Measurements from ENCODE around the gene PRLHR.
"Not testable (repeated sequence)": the region's sequence is repeated elsewhere in the genome, so short reads cannot be mapped to it uniquely, and the experiment has no call there.

The PRLHR gene

DNA sequence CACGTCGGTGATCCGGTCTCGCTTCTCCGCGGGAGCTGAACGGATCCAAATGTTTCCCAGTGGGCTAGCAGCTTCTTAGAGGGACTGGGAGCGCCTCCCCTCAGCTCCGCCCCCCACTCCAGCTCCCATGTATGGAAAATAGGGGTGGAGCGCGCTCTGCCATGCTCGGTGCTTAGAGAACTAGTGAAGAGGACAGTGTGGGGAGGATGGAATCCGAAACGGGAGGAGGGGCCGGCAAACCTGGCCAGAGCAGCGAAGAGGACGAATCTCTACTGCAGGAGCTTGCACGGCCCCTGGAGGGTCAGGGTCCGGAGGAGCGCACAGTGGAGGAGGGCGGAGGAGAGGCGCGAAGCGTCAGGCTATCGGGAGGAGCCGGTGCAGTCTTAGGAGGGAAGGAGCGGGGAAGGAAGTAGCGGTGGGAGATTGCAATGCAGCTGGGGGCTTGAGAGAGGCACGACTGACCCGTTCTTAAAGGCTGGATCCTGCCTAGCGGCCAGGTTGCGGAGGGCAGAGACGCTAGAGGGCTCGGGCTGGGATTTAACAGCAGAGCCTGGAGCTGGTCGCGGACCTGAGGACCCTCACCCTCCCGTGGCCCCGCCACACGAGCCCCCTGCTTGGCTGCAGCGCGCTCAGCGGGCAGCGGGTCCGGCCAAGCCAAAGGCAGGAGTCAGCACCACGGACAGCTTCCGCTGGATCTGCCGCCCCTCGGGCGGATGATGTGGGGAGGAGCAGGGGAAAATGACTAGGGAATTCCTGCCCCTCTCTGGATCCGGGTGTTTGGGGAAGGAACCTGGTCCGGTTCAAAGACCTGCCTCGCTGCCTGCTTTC, at the start of gene PRLHR:
TSS of gene PRLHR (minus strand) at position 51 of the 828 bp plus-strand sequence. CDS start 404 bp downstream, outside the sequence.
- no peak for DNase-seq (ENCODE audit: low read depth in 2 of 2)

DNA sequence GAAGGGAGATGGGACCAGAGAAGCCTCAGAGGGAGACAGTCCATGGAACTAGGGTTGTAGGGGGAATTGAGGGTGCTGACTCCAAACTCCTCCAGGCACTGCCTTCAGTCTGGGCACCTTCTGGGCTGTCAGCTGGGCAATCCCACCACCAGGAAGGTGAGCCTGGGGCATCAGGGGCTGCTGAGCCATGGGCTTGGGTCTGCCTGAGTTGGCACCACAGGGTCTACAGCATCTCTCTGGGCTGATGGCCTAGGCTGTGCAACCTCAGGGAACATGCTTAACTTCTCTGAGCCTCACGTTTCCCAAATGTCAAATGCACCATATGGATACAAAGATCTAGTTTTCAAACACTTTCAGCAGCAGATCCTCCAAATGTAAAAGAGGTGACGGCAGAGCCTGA, 46.8 kb upstream of the PRLHR start:
- no peak for DNase-seq (ENCODE audit: low read depth in 2 of 2)

DNA sequence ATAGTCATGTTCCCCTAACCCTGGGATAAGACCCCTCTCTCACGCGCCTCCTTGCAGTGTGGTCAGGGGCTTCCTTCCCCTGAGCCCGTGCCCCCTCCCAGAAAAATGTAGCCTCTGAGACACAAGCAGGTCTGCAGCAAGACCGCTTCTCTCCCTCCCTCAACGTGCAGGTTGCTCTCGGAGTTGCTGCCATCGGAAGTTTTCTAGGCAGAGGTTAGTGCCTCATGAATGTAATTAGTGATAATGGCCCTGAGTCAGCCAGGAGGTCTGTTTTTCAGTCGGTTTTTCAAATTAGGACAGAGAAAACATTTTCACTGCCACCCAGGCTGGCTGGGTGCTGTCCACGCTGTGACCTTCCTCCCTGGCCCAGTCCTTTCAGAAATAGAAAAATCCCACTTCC, 43.2 kb upstream of the PRLHR start:
- no peak for DNase-seq (ENCODE audit: low read depth in 2 of 2)

DNA sequence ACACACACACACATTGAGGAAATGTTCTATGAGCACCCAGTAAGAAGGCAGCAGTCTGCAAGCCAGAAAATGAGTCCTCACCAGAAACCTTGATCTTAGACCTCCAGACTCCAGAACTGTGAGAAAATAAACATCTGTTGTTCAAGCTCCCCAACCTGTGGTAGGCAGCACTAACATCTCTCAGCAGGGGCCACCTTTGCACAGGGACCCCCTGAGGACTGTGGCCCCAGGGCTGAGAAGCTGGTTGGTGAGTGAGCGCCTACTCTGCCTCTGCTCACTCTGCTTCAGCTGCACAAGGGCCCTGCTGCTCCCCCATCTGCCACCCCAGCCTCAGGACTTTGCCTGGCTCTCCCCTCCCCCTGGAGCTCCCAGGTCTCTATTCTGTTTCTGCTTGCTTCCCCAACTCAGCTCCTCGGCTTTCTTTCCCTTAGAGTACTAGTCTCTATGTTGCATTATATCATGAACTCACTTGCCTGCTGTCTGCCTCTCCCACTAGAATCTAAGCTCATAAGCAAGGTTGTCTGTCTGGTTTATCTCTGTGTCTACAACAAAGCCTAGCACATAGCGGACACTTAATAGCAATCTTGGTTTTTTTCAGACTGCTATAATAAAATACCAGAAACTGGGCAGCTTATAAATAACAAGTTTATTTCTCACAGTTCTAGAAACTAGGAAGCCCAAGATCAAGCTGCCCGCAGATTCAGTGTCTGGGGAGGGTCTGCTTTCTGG, 40.4 kb upstream of the PRLHR start:
- DNase-seq (ENCODE audit: low read depth in 2 of 2), result no peak

DNA sequence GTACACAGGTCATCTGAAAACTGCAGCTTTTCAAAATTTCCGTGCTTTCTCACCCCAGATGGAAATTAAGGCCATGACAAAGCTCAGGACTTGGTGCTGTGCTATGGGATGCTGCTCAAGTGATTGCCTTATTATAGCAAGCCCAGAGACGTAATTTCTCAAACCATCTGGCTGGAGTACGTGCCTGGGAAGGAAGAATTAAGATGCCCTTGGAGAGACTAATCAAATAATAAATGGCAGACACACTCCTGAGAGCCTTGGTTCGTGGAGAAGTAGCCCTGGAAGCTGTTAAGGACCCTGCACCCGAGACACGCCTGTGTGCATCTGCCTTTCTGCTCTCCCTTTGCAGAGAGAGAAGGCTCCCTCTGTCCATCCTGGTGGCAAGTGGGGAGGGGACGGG, 38.3 kb upstream of the PRLHR start:
- no peak for DNase-seq (ENCODE audit: low read depth in 2 of 2)

DNA sequence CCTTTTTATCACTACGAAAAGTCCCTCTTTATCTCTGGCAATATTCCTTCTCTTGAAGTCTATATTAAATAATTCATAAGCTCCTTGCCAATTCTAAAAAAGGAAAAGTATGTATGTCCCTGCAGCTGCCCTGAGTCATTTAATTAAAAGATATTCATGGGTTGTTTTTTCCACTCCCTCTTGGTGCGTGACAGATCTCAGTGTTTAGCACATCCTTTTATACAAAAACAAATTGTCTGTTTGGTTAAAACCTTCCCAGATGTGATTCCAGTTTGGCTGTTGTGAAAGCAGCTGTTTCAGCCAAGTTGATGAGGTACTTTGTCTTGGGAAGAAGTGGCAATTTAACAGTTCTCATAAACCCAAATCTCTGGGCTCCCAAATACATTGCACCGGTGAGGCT, 33.8 kb upstream of the PRLHR start:
- no peak for DNase-seq (ENCODE audit: low read depth in 2 of 2)

DNA sequence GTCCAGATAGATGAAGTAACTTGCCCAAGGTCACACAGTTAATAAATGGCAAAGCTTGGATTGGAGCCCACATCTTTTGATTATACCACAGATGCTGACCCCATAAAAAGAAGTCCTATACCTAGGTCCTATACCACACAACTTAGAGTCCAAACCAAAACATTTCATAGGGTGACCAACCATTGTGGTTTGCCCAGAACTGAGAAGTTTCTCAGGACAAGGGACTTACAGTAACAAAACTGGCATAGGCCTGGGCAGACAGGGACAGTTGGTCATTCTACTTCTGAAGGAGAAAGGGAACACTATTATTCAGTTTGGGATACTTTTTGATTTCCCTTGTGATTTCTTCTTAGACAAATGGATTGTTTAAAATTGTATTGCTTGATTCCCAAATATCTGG, 32.9 kb upstream of the PRLHR start:
- no peak for DNase-seq (ENCODE audit: low read depth in 2 of 2)

DNA sequence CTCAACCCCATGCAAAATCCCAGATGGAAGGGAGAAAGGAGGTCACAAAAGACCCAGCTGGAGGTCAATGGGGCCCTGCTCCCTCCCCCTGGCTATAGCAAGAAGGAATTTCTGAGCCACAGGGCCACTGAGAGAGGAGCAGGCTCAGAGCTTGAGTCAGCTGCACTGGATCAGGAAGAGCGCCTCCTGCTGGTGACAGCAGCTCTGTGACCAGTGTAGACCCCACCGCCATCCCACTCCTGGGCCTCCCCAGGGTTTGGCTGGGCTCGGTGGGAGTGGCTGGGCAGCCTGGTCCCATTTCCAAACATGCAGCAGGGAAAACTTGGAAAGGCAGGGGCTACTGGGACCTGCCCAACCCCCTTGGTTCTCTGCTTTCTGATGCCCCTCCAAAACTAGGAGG, 31.5 kb upstream of the PRLHR start:
- no peak for DNase-seq (ENCODE audit: low read depth in 2 of 2)

DNA sequence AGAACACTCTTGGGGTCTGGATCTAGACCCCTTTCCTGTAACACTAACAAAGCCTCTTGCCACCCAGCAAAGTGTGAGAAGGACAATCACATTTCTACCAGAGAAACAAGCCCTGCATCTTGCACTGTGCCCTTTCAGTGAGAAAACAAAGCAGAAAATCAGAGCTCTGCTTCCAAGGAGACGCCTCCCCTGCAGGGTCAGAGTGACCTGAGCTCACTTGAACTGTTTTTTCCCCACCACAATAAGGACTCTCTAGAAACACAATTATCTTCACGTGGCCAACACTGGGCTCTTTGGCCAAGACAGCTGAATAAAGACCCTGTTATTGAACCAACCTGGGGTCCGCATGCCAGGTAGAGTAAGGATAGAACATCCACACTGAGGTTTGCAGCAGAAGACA, 30.1 kb upstream of the PRLHR start:
- DNase-seq (ENCODE audit: low read depth in 2 of 2), result no peak

DNA sequence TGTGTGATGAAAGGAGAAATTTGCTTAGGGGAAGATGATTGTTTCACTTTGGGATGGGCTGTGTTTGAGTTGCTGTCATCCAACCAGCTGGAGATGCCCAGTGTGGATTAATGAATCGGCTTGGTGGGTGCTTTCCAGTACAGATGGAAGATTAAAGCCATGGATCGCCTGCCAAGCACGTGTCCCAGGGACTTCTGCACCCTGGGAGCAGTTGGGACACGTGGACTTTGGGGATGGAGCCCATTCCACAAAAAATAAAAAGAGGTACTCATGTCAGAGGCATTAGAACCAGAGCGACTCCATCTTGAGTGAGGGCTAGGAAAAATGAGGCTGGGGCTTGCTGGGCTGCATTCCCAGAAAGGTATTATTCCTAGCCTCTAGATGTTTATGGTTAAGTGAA, 29.3 kb upstream of the PRLHR start:
- no peak for DNase-seq (ENCODE audit: low read depth in 2 of 2)

DNA sequence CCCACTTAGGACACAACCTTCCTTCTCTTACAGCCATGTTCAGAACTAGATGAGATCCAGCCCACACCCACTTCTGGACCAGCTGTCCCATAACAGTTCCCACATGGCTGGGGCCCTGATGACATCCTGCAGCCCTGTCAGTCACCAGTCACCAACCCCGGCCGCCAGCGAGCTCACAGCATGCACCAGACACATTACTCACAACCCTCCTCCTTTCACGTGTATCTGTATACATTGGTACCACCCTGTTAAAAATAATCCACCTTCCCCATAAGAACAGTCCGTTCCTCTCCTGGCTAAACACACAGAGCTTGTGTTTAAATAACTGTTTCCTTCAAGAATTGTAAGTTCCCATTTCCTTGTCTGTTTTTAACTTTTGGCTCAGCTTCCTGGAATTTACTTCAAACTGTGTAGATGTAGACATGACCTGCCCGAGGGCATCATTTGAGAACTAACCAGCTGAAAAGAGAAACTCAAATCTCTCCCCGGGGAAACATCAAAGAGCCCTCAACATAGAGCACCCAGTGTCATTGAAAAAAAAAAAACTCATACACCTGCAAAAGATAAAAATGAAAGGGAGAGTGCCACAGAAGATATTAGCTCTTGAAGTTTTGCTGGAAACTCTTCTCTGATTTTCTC, 26.0 kb upstream of the PRLHR start:
- no peak for DNase-seq (ENCODE audit: low read depth in 2 of 2)

DNA sequence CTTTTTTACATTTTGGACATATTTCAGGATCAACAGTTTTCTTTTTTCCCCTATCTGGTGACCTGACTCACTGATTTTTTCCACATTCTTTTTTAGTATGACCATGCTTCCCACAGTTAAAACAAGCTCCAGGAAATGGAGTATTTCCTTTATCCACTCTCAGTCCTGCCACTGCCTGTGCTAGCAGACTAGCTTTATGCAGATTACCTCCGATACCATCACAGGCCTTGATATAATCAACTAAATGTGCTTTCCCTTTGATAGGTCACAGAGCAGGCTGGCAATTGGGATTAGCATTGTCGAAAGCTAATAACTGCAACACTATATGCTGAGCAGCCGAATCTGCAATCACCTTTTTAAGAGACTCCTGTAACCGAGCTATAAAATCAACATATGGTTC, 18.4 kb upstream of the PRLHR start:
- DNase-seq (ENCODE audit: low read depth in 2 of 2), result not testable (repeated sequence)

DNA sequence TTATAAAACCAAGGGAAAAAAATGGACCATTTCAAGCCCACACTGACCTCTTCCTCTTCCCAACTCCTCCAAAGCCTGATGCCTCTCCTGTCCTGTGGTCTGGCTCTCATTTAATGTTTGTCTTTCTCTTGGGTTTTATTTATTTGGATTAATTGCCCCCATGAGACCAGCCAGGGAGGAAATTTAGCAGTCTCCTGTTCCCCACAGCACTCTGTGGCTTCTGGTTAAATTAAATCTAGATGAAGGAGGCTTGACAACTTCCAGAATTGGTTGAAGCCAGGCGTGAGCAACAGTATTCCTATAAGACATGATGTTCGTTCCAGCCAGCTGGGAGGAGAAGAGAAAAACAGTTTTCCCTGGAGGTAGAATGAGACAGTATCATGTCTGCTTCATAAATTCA, 15.1 kb upstream of the PRLHR start:
- no peak for DNase-seq (ENCODE audit: low read depth in 2 of 2)

DNA sequence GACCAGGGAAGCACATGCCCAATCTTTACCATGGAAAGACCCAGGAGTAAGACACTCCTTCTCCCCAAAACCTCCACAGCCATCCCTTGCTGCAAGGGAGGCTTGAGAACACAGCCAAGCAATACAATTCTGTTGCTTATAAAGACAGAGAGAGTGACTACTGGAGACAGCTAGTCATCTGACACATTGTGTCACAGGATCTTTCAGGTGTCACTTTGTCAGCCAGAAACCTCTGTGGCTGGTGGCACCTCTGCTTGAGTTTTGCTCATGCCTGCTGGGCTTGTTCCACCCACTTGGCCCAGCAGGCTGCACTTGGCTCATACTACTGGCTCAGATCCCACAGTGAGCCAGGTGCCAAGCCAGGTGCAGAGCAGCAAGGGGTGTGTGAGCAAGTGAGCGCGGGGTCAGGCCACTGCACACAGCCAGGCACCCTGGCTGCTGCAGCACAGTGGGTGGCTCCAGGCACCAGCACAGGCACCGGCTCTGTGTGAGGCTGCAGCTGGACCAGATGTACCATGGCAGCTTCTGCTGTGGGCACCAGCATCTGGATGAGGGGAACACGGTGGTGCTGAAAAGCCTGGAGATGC, 12.4 kb upstream of the PRLHR start:
- DNase-seq (ENCODE audit: low read depth in 2 of 2), result no peak

DNA sequence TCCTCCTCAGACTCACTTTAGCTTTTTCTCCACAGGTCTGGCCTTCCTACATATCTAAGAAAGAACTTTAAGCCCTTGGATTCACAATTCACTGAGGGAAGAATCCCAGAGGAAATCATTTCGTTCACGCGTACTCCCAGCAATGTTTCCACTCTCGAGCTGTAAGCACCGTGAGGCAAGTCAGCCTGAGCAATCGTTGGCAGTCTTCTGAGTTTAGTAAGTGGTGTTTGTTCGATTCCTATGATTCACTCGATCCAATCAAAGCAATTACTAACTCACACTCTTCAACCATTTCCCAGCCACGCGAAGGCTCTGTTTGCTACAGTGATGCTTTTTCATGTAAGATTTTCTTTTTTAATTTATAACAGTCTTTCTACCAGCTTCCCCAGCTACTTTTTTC, 10.2 kb upstream of the PRLHR start:
- no peak for DNase-seq (ENCODE audit: low read depth in 2 of 2)

DNA sequence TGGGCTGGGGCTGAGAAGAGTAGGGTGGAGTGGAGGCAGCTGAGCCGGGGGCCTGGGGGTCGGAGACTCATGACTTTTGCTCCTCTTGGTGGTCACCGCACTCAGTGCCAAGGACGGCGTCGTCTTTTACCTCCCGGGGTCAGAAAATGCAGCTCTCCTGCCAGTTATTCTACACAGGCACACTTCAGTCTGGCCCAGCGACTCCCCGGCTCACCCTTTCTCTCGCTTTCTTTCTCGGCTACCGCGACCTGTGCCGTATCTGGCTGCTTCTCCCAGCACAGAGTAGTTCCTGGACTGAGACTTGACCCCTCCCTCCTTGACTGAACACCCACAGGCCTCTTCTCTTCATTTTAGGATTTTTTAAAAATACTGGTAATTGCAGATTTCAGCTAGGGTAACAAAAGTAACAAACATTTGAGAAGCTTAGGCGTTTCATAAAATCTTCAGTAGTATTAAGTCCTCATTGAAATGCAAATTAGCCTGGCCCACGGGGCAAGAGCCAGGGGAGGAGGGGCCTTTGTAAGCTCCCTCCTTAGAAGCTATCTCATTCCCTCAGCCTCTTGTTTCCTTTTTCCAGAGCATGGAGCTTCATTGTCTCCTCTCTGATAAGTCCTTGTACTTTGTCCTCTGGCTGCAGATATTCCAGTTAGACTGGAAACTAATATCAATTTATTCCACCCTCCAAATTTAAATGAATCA, 1.1 kb upstream of the PRLHR start:
- DNase-seq (ENCODE audit: low read depth in 2 of 2), result no peak

DNA sequence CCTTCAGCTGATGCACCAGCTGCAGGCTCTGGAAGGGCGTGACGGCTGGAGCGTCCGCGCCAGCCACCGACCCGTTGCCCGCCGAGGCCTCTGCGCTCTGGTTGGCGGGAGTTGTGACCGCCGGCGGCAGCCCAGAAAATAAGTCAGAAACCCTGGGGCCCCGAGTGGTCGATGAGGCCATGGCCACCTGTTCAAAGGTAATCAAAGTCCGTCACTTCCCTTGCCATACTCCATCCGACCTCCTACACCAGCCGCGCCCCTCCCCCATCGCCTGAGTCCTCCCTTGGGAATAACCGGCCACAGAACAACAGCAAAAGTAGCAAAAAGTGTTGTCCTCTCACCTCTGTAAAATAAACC, 406 bp downstream of the PRLHR start:
- no peak for DNase-seq (ENCODE audit: low read depth in 2 of 2)

DNA sequence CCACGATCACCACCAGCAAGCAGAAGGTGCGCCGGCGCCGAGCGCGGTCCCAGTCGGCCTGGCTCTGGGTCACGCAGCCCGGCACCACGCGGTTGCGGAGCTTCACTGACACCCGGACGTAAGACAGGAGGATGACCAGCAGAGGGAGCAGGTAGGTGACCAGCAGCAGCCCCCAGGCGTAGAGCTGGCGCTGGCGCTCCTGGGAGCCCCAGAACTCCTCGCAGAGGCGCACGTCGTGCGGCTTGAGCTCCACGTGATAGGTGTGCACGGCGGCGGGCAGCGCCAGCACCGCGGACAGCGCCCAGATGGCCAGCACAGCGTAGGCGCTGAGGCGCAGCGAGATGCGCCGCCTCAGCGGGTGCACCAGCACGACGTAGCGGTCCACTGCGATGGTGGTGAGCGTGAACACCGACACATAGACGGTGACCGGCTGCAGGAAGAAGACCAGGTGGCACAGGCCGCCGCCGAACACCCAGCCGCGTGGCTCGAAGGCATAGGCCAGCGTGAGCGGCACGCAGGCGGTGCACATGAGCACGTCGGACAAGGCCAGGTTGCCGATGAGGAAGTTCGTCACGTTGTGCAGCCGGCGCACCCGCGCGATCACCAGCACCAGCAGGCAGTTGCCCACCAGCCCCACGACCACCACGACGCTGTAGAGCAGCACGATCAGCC, 920 bp downstream of the PRLHR start:
- peak in 1 of 2 experiments; percentile 20 for DNase-seq (ENCODE audit: low read depth in 2 of 2)

DNA sequence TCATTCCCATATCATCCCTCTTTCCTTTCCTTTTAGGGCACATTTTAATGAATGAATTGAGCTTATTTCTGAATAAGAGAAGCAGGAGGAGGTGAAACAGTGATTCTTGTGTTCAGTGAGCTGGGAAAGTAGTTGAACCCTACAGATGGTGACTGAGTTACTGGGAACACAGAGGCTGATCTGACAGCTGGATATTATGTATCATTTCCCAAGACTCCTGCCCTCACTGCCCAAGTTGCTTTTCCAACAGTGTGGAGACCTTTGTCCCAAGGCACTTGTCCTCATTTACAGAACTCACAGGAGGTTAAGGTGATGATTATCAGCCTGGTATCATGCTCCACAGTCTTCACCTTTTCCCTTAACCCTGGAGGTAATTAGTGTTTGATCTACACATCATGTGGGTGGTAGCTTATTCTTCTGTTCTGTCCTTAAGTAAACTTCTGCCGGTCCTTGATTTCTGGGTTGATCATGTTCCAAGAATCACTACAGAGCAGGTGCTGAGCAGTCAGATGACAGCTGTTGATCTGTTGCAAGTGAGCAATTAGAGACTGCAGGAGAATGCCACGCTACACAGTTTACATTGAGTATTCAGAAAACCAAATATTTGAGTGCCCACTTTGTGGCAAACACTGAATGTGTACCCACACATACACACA, 2.6 kb downstream of the PRLHR start:
- no peak for DNase-seq (ENCODE audit: low read depth in 2 of 2)

DNA sequence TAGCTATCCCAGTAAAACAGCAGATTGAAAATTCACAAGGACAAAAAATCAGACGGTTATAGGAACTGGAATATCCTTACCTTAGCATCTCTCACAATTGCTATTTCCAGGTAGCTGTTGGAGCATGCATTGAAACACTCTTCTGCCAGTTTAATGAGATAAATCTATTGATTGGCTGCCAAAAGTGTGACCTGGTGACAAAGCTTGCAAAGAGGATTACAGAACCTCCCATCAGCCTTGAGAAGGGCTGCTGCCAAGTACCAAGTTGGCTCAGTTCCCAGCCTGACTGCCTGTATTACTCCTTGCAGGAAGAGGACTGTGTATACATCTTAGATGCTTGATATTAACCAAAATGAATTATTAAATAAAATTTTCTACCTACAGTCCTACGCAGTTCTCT, 5.1 kb downstream of the PRLHR start:
- no peak for DNase-seq (ENCODE audit: low read depth in 2 of 2)

All from stimulated activated CD4-positive, alpha-beta T cell treated with anti-CD3 and anti-CD28 coated beads, Interleukin-12 subunit alpha, Interleukin-12 subunit beta, amount 100 ng/mL, for 24 hours (primary cell).